HG02870 (cell line): ENCODE results near the gene EPS15.
"Not testable (repeated sequence)": the region's sequence is repeated elsewhere in the genome, so short reads cannot be mapped to it uniquely, and the experiment has no call there.

Experiments used
- ATAC-seq: cut with Tn5 transposase; IDR thresholded peaks from one replicate; pipeline ENCODE4 v1.9.1; 2021; ENCODE audit warnings: mild to moderate bottlenecking, moderate library complexity; ENCODE audit not compliant: unreplicated experiment

Gene EPS15

GRCh38 chr1:51519048-51519864 is at the start of gene EPS15:
TSS of gene EPS15 (minus strand) at chr1:51519266. CDS start at chr1:51519231, 35 bp downstream.
- peak; percentile 53 for ATAC-seq

DNA sequence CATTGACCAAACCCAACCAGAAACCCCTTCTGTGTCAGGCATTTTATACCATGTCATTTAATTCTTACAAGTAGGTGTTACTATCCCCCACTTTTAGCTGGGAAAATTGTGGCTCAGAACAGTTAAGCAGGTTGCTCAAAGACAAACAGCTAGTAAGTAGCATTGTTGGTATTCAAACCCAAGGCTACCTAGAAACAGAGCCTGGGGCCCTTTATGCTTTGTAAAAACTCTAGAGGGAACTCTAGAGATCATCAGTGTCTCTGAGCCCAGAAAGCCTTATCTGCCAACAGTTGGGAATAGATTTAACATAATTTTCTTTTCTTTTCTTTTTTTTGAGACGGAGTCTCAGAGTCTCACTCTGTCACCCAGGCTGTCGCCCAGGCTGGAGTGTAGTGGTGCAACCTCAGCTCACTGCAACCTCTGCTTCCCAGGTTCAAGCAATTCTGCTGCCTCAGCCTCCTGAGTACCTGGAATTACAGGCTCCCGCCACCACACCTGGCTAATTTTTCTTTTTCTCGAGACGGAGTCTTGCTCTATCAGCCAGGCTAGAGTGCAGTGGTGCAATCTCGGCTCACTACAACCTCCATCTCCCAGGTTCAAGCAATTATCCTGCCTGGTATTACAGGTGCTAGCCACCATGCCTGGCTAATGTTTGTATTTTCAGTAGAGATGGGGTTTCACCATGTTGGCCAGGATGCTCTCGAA is 49.3 kb upstream of the EPS15 start:
- no peak for ATAC-seq

- no peak for ATAC-seq
Measured at GRCh38 chr1:51567653-51568052, 48.6 kb upstream of the EPS15 start.

DNA sequence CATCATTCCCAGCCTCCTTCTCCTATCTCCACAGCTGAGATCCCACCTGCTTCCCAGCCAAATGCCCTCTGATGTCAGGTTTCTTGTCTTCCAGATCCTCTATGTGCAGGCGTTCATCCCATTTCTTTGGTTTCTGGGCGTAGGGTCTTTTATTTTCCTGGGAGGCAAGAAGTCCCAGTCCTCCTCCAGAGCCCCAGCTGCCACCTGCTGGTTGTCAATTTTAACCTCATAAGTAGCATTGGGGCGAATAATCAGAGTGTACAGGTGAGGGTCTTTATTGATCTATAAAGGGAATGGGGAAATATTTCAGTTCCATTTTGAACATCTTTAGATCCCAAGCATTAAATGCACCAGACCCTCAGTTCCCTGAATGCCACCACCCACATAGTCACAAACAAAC is 47.2 kb upstream of the EPS15 start:
- ATAC-seq = no peak

- ATAC-seq = no peak
Measured at GRCh38 chr1:51565009-51565408, 45.9 kb upstream of the EPS15 start.

DNA sequence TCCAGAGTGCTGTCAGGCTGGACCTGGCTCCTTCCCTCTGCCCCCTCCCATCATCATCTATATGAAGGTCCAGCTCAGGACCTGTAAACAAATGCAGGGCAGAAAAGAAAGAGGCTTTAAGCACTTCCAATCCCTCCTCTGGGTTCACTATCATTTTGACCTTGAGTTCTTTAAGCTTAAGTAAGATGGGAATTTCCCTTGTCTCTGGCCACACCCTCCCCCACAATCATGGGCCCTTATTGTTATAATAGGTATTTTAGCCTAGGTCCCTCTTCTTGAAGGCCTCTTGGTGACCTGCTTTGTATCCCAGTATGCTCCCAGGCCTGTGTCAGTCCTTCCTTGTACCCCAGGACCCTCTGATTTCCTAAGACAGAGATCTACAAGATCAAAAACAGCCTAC is 45.1 kb upstream of the EPS15 start:
- peak; percentile 46 for ATAC-seq

GRCh38 chr1:51561702-51562101 is 42.6 kb upstream of the EPS15 start:
- ATAC-seq = no peak

- ATAC-seq = not testable (repeated sequence)
Measured at GRCh38 chr1:51560895-51561294, 41.8 kb upstream of the EPS15 start.

GRCh38 chr1:51560034-51560433 is 41.0 kb upstream of the EPS15 start:
- ATAC-seq = no peak

GRCh38 chr1:51559501-51559900 is 40.4 kb upstream of the EPS15 start:
- ATAC-seq = no peak

DNA sequence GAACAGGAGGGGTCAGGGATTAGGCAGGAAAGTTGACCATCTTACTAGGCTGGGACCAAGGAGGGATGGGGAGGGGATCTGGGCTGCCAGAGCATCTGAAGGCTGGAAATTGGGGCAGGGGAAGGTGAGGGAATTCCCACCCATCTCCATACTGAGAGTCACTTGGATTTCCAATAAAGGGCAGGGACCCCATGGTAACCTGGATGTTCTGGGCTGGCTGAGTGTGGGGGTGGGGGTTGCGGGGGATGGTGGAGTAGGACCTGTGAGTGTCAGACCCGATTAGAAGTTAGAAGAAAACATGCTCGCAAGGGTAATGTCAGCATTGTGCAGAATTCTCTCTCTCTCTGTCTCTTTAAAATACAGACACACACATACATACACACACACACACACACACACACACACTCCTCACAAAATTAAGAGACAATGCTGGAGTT is 40.0 kb upstream of the EPS15 start:
- no peak for ATAC-seq

- no peak for ATAC-seq
Measured at GRCh38 chr1:51558375-51558924, 39.4 kb upstream of the EPS15 start.

DNA sequence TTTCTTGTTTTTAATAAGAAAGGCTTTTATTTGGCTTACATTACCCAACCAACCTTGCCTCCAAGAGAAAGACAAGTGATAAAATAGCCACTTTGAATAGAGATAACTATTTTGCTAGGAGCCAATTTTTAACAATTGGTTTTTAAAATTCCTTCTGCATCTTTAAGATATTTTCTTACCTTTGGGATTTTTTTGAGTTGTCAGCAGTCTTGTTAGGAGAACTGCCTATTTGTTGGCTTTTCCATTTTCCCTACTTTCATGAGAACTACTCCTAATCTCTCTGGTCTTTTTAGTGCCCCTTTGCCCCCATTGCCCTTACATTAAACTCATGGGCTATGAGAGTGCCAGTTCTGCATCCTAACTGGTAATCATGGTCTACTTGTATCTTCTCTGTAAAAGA is 38.1 kb upstream of the EPS15 start:
- no peak for ATAC-seq

DNA sequence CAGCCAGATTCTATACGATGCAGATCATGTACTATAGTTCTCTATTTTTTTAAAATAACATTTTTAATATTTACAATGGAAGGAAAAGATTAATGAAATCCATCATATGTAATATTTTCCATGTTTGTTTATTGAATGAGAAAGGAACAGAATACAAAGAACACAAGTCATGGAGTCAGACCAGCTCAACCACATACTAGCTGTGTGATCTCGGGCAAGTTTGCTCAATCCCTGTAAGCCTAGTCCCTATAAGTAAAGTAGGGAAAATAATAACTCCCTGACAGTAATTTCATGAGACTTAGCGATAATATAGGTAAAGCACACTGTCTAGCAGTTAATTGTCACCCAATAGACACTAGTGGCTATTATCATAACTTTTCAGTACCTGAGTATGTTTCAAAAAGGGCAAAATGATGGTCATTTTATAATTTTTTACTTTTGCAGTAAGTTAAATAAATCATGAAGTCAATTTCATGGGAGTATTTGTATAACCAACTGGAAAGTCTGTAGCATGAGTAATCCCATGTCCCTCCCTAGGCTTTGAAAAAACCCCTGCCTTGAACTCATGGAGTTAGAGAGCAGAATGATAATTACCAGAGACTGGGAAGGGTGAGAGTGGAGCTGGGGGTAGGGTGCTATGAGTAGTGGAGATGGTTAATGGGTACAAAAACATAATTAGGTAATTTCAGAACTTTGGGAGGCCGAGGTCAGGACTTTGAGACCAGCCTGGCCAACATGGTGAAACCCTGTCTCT is 37.0 kb upstream of the EPS15 start:
- no peak for ATAC-seq

GRCh38 chr1:51553911-51554310 is 34.8 kb upstream of the EPS15 start:
- ATAC-seq = no peak

DNA sequence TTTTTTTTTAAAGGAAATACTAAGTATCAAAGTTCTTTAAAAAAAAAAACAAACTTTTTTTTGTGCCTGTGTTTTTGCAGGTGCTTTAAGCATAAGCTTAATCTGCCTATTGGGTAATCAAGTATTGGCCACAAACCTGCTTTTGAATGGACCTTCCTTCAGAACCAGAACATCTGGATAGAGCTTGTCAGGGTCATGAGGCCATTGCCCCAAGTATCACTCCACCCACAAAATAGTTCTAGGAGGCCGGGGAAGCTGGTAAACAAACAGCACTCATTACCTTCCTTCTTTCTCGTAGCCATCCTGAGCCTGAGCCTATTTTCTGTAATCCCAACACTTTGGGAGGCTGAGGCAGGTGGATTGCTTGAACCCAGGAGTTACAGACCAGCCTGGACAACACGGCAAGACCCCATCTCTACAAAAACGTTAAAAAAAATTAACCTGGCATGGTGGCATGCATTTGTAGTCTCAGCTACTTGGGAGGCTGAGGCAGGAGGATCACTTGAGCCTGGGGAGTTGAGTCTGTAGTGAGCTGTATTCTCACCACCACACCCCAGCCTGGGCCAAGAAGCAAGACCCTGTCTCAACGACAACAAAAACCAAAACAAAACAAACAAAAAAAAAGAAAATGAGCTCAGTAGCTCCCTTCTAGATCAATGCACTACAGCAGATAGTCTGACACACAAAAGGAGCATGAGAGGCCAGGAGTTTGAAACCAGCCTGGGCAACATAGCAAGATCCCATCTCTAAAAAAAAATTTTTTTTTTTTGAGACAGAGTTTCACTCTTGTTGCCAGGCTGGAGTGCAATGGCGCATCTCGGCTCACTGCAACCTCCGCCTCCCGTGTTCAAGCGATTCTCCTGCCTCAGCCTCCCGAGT is 34.1 kb upstream of the EPS15 start:
- ATAC-seq = no peak

DNA sequence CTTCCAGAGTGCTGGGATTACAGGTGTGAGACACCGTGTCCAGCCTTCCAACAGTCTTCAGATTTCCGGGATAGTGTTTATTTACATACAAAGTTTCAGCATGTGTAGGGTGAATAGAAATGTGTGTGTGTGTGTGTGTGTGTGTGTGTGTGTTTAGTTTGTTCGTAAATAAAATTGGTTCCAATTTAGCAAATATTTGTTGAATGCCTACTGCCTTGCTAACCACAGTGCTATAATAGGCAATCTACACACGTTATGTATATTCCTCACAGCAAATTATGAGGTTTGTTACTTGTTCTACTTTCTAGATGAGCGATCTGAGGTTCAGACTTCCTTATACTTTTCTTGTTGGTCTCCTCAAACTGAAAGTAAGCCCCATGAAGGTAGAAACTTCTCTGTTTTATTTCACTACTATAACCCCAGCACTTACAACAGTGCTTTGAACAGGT is 32.8 kb upstream of the EPS15 start:
- no peak for ATAC-seq

DNA sequence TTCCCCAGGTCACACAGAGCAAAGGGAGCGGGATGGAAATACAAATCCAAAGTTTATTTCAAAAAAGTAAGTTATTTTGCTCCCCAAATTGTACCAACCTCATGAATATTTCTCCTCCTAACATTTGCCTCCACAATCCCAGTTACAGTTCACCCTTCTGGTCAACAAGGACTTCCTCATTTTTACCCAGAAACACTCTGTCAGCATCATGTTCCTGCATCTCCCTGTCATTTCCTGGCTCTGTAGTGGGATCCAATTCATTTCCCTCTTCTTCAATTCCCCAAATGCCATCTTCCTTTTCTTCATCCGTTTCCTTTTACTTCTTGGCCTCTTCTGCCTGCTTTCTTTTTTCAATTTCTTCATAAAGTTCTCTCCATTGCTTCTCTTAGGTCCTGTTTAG is 32.0 kb upstream of the EPS15 start:
- ATAC-seq = no peak

DNA sequence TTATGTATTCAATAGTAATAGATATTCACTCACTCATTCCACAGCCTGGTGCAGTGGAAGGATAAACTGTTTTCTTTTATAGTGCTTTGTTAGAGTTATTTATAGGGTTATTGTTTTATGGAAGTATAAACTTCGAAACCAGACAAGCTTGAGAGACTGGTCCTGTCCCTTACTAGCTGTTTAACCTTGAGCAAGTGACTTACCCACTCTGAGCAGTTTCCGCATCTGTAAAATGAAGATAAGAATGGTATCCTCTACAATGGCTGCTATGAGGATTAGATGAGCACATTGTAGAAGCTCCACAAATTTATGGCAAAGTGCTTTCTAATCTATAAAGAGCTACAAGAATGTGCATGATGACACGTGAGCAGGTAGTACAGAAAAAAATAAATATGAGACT is 30.8 kb upstream of the EPS15 start:
- no peak for ATAC-seq

DNA sequence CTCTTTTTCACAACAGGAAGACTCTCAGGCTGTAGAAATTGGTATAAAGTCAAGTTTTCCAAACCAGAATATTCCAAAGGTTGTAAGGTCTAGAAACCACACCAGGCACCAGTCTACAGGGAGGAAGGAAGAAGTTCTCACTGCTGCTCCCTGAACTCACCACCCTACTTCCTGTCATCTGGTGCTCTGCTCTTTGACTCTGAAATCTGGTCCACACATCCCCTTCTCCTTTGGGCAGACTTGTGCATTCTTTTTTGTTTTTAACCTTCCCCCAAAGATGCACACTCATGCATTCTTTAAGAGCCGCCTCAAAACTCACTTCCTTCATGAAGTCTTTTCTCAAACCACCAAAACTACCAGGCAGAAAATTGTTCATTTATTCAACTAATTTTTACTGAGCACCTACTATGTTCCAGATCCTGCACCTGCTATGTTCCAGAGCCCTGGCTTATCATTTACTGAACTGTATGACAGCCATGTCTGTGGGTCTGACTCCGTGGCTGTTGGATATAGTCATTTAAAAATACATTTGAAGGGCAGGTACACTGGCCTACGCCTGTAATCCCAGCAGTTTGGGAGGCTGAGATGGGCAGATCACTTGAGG is 30.1 kb upstream of the EPS15 start:
- no peak for ATAC-seq
